GM18951 (cell line): ENCODE results near the gene BLTP2.

ENCODE experiments used
- POLR2A ChIP-seq: IDR thresholded peaks from 4 replicates; pipeline ENCODE4 v1.6.1; 2011; ENCODE audit warnings: mild to moderate bottlenecking; ENCODE audit not compliant: insufficient read length, insufficient read depth; ENCODE audit errors: extremely low read depth
- in situ Hi-C: fragments of 300-500 bp; cut with MboI; formaldehyde crosslinking; loops from one replicate; pipeline ENCODE4 v1.12.0; 2022; ENCODE audit warnings: low sequenced_read_pairs, mixed read lengths, inconsistent platforms; ENCODE audit not compliant: unreplicated experiment

The BLTP2 gene

DNA sequence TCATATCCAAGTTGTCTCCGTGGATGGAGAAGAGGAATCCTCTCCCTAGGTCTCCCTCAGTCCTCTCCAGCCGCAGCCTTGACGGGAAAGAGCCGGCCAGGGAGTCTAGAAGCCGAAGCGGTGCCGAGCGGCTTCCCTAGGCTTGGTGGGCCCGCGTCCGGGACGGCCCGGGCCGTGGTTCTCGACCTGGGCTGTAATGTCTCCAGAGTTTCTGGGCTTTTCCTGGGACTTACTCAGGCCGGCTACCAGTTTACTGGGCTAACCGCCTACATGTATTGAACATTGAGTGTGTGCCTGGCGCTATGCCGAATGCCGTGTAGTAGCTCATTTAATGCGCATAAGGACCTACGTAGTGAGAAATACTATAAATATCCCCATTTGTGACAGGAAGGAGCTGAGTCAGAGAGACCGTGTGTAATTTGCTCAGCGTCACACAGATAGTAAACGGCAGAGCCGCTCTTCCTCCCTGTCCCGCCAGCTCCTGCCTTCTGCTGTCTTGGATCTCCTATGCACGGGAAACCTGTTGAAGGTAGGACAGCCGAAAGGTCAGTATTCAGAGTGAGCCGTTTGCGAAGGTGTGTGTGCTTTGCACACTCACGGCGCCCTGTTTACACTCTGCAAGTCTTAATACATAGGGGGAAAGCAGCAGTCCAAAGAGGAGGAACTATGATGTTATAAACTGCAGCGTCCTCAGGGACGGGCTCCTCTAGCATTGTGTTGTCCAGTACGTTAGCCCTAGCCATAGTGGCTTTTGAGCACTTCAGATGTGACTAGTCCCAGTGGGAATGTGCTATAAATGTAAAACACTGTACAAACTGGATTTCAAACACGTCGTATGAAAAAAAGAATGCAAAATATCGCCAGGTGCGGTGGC is 45.4 kb downstream of the BLTP2 start:
- no peak for TF ChIP-seq POLR2A
- in situ Hi-C loops = no loop called here

- in situ Hi-C loops = no loop called here
- peak; percentile 94 for TF ChIP-seq POLR2A
Observed at GRCh38 chr17:28598799-28599310, 46.1 kb downstream of the BLTP2 start, which contains the start of gene SPAG5. TSS of gene SPAG5 (minus strand) at chr17:28599025. CDS start at chr17:28598946, 79 bp downstream.

DNA sequence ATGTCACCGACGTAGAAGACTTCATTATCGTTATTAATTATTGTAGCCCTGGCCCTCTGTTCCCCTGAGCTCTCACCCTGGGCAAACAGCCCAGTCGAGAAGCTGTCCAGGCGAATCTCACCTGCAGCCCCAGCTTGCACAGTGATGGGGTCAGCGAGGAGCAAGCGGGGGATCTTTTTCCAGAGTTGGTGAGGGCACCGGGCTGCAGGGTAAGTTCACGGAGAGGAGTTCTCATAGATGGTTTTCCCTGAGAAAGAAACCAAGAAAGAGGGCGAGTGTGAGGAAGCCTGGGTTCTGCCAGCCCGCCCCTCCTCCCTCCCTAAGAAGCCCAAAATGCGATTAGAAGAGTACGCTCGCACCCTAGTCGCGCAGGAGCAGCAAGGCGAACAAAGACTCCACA is 46.6 kb downstream of the BLTP2 start:
- in situ Hi-C loops = no loop called here
- TF ChIP-seq POLR2A = no peak

DNA sequence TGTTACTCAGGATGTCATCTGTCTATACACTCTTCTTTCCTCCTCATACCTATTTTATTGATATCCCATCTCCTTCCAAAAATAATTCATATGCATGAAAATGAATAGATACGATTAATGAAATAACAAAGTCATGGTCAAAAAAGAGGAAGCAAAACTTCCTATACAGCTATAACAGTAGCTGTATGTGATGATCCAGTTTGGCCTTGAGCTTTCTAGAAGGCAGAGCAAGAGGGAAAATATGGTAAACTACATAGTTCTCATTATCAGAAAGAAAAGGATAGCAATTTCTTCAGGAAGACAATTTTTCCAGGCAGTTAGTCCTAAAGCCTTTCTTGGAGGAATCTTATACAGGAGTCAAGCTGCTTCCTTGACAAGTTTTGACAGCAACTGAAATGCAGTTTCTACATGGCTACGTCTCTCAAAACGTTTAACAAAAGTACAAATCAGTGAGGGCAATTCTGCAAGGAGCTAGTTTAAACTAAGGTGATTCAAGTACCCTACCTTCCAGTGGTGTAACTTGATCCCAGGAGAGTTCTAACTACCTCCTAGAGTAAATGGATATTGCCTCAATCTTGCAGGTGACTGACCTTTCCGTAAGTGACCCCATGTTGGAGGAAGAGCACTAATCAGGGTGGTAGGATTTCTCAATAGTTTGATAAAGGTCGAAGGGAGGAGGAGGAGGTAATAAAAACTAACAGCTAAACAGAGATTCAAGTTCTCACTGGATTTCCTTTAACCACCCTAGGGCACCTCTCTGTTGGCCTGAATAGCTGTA is 47.2 kb downstream of the BLTP2 start:
- in situ Hi-C loops = no loop called here
- TF ChIP-seq POLR2A = no peak
